ENCODE data around the gene HNRNPLL. TPM values are rescaled to one million over a fixed set of nuclear protein-coding genes. Genes with fewer than 3 reads are reported as not detected.

HNRNPLL gene
- total RNA-seq, 1 donor from 2014 or later = 29.6 TPM

- TF ChIP-seq CTCF (conservative IDR thresholded peaks at IDR 0.05; ENCODE audit: low read depth, low read length) = no peak
- DNase-seq (ENCODE audit: low read depth) = no peak
- no peak overlapping the region for H3K4me3 ChIP-seq (ENCODE audit: low read depth, low read length)
Observed at GRCh38 chr2:38597115-38597514, 5.6 kb downstream of the HNRNPLL start.

GRCh38 chr2:38596229-38596628 is 6.5 kb downstream of the HNRNPLL start:
- H3K4me3 ChIP-seq (ENCODE audit: low read depth, low read length) = no peak overlapping the region
- TF ChIP-seq CTCF (conservative IDR thresholded peaks at IDR 0.05; ENCODE audit: low read depth, low read length) = no peak
- DNase-seq (ENCODE audit: low read depth) = no peak

GRCh38 chr2:38592951-38593350 is 9.8 kb downstream of the HNRNPLL start:
- H3K4me3 ChIP-seq (ENCODE audit: low read depth, low read length) = no peak overlapping the region
- TF ChIP-seq CTCF (conservative IDR thresholded peaks at IDR 0.05; ENCODE audit: low read depth, low read length) = no peak

GRCh38 chr2:38591152-38591551 is 11.6 kb downstream of the HNRNPLL start:
- TF ChIP-seq CTCF (conservative IDR thresholded peaks at IDR 0.05; ENCODE audit: low read depth, low read length) = no peak
- H3K4me3 ChIP-seq (ENCODE audit: low read depth, low read length) = no peak overlapping the region
- DNase-seq (ENCODE audit: low read depth) = no peak

More at GRCh38 chr2:38592951-38593350, 9.8 kb downstream of the HNRNPLL start:
- DNase-seq (ENCODE audit: low read depth) = no peak

- TF ChIP-seq CTCF (conservative IDR thresholded peaks at IDR 0.05; ENCODE audit: low read depth, low read length) = peak; percentile 38
- H3K4me3 ChIP-seq (ENCODE audit: low read depth, low read length) = no peak overlapping the region
- DNase-seq (ENCODE audit: low read depth) = no peak
Observed at GRCh38 chr2:38590053-38590452, 12.7 kb downstream of the HNRNPLL start.

GRCh38 chr2:38586931-38587330 is 15.8 kb downstream of the HNRNPLL start:
- TF ChIP-seq CTCF (conservative IDR thresholded peaks at IDR 0.05; ENCODE audit: low read depth, low read length) = no peak
- no peak overlapping the region for H3K4me3 ChIP-seq (ENCODE audit: low read depth, low read length)
- no peak for DNase-seq (ENCODE audit: low read depth)

GRCh38 chr2:38584881-38585280 is 17.8 kb downstream of the HNRNPLL start:
- DNase-seq (ENCODE audit: low read depth) = no peak
- H3K4me3 ChIP-seq (ENCODE audit: low read depth, low read length) = no peak overlapping the region
- TF ChIP-seq CTCF (conservative IDR thresholded peaks at IDR 0.05; ENCODE audit: low read depth, low read length) = no peak

Measured in epithelial cell of proximal tubule (primary cell).